Osteoblast (primary cell): ENCODE data around the gene FRMD4A. TPM values are rescaled to one million over a fixed set of nuclear protein-coding genes. Genes with fewer than 3 reads are reported as not detected.

Experiments
- DNase-seq: peaks from one replicate; pipeline ENCODE4 v3.0.0; 2011; ENCODE audit warnings: low spot score, mixed read lengths; ENCODE audit not compliant: insufficient read length; ENCODE audit errors: missing footprints
- H2AFZ ChIP-seq: 2 replicates; pipeline ENCODE4 v1.6.0; 2011; ENCODE audit warnings: mild to moderate bottlenecking, low read length
- H3K27ac ChIP-seq: 2 replicates; pipeline ENCODE4 v1.5.1; 2011; ENCODE audit warnings: mild to moderate bottlenecking, low read depth, low read length, moderate library complexity
- H3K27me3 ChIP-seq: 2 replicates; pipeline ENCODE4 v1.6.0; 2012; ENCODE audit warnings: mild to moderate bottlenecking, control low read depth, inconsistent platforms, low read length, moderate library complexity; ENCODE audit not compliant: insufficient read depth
- H3K36me3 ChIP-seq: 2 replicates; pipeline ENCODE4 v1.5.1; 2011; ENCODE audit warnings: mild to moderate bottlenecking, low read length, control low read depth, moderate library complexity; ENCODE audit not compliant: insufficient read depth
- H3K4me1 ChIP-seq: 2 replicates; pipeline ENCODE4 v1.5.1; 2011; ENCODE audit warnings: mild to moderate bottlenecking, low read length, control low read depth, moderate library complexity; ENCODE audit not compliant: insufficient read depth
- H3K4me2 ChIP-seq: 2 replicates; pipeline ENCODE4 v1.6.0; 2011; ENCODE audit warnings: mild to moderate bottlenecking, low read length; ENCODE audit not compliant: insufficient read depth
- H3K4me3 ChIP-seq: fragments of 200-600 bp; sonication (generic); 3 replicates; pipeline ENCODE4 v1.5.1; 2012; ENCODE audit warnings: mild to moderate bottlenecking, low read length, inconsistent platforms; ENCODE audit not compliant: insufficient read depth
- H3K79me2 ChIP-seq: 2 replicates; pipeline ENCODE4 v1.6.0; 2012; ENCODE audit warnings: mild to moderate bottlenecking, low read length, control low read depth, inconsistent platforms; ENCODE audit not compliant: insufficient read depth
- H3K9me3 ChIP-seq: 2 replicates; pipeline ENCODE4 v1.5.1; 2011; ENCODE audit warnings: low read depth, low read length, control low read depth
- H4K20me1 ChIP-seq: 2 replicates; pipeline ENCODE4 v1.6.0; 2012; ENCODE audit warnings: mild to moderate bottlenecking, low read length, control low read depth; ENCODE audit not compliant: insufficient read depth
- total RNA-seq: library from RNA; depleted of rRNA; stranded (reverse); fragments of >200 nt; gene quantifications from 2 replicates; pipeline ENCODE4 v1.2.3, GENCODE V29; 2012
- TF ChIP-seq, protein P1 (sequence below): IDR thresholded peaks from 2 replicates; pipeline ENCODE4 v1.5.1; 2011; ENCODE audit warnings: mild to moderate bottlenecking, low read depth, low read length, moderate library complexity; ENCODE audit errors: extremely low read depth

Gene FRMD4A
- total RNA-seq, 1 donor, result 41.3 TPM

DNA sequence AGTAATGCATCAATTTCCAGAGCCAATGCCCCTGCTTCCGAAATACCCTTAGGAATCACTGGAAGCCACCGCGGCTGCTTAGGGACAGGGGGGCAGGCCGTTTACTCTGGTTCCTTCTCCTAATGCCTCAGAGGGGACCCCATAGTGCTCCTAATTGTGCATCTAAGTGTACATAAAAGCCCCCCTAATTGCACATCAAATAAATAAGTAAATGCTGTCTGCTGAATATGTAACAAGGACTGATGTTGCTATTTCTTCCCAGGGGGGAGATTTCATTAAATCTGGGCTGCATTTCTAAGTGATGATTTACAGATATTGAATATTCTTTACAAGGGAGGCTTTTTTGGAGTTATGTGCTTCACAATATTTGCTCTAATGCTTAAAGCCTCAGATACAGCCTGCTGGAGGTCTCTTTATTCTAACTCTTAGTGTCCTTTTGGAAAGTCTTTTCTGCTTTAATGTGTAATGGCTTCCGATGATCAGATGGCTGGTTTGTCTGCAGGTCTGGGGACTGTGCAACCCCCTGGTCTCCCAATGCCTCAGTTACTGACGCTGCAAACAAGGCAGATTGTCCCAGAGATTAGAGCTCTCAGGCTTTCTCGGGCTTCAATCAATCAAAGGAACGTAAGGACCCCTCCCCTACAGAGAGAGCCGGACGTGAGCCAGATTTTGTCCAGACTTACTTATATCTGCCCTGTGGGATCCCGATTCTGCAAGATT lies 601.0 kb downstream of the FRMD4A start:
- peaks cover 13% of the 10 kb centered on the region for H3K36me3 ChIP-seq
- H3K79me2 ChIP-seq, result no peaks in the 10 kb centered on the region
- no peak overlapping the region for H3K27ac ChIP-seq
- H3K4me3 ChIP-seq, result no peak overlapping the region
- no peaks in the 10 kb centered on the region for H4K20me1 ChIP-seq
- TF ChIP-seq, protein P1, sequence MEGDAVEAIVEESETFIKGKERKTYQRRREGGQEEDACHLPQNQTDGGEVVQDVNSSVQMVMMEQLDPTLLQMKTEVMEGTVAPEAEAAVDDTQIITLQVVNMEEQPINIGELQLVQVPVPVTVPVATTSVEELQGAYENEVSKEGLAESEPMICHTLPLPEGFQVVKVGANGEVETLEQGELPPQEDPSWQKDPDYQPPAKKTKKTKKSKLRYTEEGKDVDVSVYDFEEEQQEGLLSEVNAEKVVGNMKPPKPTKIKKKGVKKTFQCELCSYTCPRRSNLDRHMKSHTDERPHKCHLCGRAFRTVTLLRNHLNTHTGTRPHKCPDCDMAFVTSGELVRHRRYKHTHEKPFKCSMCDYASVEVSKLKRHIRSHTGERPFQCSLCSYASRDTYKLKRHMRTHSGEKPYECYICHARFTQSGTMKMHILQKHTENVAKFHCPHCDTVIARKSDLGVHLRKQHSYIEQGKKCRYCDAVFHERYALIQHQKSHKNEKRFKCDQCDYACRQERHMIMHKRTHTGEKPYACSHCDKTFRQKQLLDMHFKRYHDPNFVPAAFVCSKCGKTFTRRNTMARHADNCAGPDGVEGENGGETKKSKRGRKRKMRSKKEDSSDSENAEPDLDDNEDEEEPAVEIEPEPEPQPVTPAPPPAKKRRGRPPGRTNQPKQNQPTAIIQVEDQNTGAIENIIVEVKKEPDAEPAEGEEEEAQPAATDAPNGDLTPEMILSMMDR, result no peak
- no peaks in the 10 kb centered on the region for H3K4me1 ChIP-seq
- no peaks in the 10 kb centered on the region for H3K27me3 ChIP-seq
- H2AFZ ChIP-seq, result no peak overlapping the region
- H3K9me3 ChIP-seq, result no peaks in the 10 kb centered on the region
- no peak overlapping the region for H3K4me2 ChIP-seq
- no peak for DNase-seq

- Histone ChIP-seq H3K4me1 (no peaks in the 10 kb centered on the region), H4K20me1 (no peaks in the 10 kb centered on the region), H3K36me3 (peaks cover 13% of the 10 kb centered on the region), H3K27ac (no peak overlapping the region), H2AFZ (no peak overlapping the region), H3K4me2 (no peak overlapping the region), H3K79me2 (no peaks in the 10 kb centered on the region), H3K27me3 (no peaks in the 10 kb centered on the region), H3K4me3 (no peak overlapping the region), H3K9me3 (no peaks in the 10 kb centered on the region)
- peak; percentile 74 for DNase-seq
- TF ChIP-seq, protein P1, result no peak
These were observed 601.7 kb downstream of the FRMD4A start for GRCh38 chr10:13728898-13729535.

GRCh38 chr10:13725594-13725993 lies 605.1 kb downstream of the FRMD4A start:
- Histone ChIP-seq H4K20me1 (no peaks in the 10 kb centered on the region), H3K27me3 (no peaks in the 10 kb centered on the region), H2AFZ (no peak overlapping the region), H3K36me3 (peaks cover 10% of the 10 kb centered on the region), H3K9me3 (peaks cover 2% of the 10 kb centered on the region), H3K4me2 (no peak overlapping the region), H3K27ac (no peak overlapping the region), H3K79me2 (no peaks in the 10 kb centered on the region), H3K4me1 (no peaks in the 10 kb centered on the region), H3K4me3 (no peak overlapping the region)
- no peak for DNase-seq
- TF ChIP-seq, protein P1, result no peak

- Histone ChIP-seq H4K20me1 (no peaks in the 10 kb centered on the region), H3K4me1 (no peaks in the 10 kb centered on the region), H3K9me3 (peaks cover 2% of the 10 kb centered on the region), H3K27ac (no peak overlapping the region), H3K27me3 (no peaks in the 10 kb centered on the region), H2AFZ (no peak overlapping the region), H3K79me2 (no peaks in the 10 kb centered on the region), H3K4me2 (no peak overlapping the region), H3K4me3 (no peak overlapping the region), H3K36me3 (peaks cover 10% of the 10 kb centered on the region)
- DNase-seq, result no peak
- TF ChIP-seq, protein P1, result no peak
These were observed 606.2 kb downstream of the FRMD4A start for GRCh38 chr10:13724484-13724883.
